Esophagus squamous epithelium (tissue), 4 donors: ENCODE measurements around the gene DSCAML1.

ENCODE experiments used
- CTCF ChIP-seq, 6 experiments: fragments of 450-650 bp in 4 of 6; fragments of 200-600 bp in 2 of 6; sonication (generic) in 2 of 6; IDR thresholded peaks; one replicate each; pipeline ENCODE4 v1.5.1; 2016 to 2019; ENCODE audit warnings: antibody characterized with exemption in 6 of 6, mild to moderate bottlenecking in 4 of 6, moderate library complexity in 4 of 6
- POLR2A ChIP-seq, 4 donors: fragments of 450-650 bp; IDR thresholded peaks; one replicate each; pipeline ENCODE4 v1.6.1; 2017; ENCODE audit warnings: antibody characterized with exemption in 4 of 4, mild to moderate bottlenecking in 4 of 4, moderate library complexity in 3 of 4

GRCh38 chr11:117794772-117795629 lies 2.0 kb downstream of the DSCAML1 start:
- TF ChIP-seq CTCF (IDR thresholded peaks at IDR 0.05), result no peak
- no peak for TF ChIP-seq POLR2A (IDR thresholded peaks at IDR 0.05)
